OCI-LY7 (cell line): Measurements from ENCODE around the gene MAP7D1. TPM values are rescaled to one million over a fixed set of nuclear protein-coding genes. Genes with fewer than 3 reads are reported as not detected.

Experiments
- BruUV-seq: library from RNA; stranded (reverse); fragments of 400-500 nt; replicated peaks from 2 replicates; lab custom pipeline; 2021; lab: Mats Ljungman, UMichigan
- CTCF ChIA-PET: fragments of 300-600 bp; sonication (Branson Sonifier 250); formaldehyde crosslinking; loops from one replicate; lab custom pipeline; 2022; ENCODE audit warnings: antibody characterized with exemption; ENCODE audit not compliant: unreplicated experiment; lab: Charles Lee
- POLR2A ChIA-PET: fragments of 300-600 bp; sonication (Branson Sonifier 250); formaldehyde crosslinking; loops from one replicate; lab custom pipeline; 2022; ENCODE audit warnings: antibody characterized with exemption; lab: Charles Lee
- DNase-seq: peaks from one replicate; pipeline ENCODE4 v3.0.0-alpha.2; 2015; ENCODE audit warnings: low spot score
- H2AFZ ChIP-seq: fragments of 200-600 bp; sonication (generic), shearing (Covaris generic); 2 replicates; pipeline ENCODE4 v1.6.1; 2014; ENCODE audit warnings: mild to moderate bottlenecking, antibody characterized with exemption, low read length, moderate library complexity
- H3K27ac ChIP-seq: fragments of 200-600 bp; sonication (generic); 2 replicates; pipeline ENCODE4 v1.5.1; 2014; ENCODE audit warnings: mixed run types, low read depth, mild to moderate bottlenecking, moderate library complexity, low read length, inconsistent platforms; ENCODE audit not compliant: poor library complexity, severe bottlenecking
- H3K36me3 ChIP-seq: fragments of 200-600 bp; sonication (generic); 2 replicates; pipeline ENCODE4 v1.6.1; 2014; ENCODE audit warnings: mild to moderate bottlenecking, antibody characterized with exemption, low read length, moderate library complexity, mixed read lengths; ENCODE audit not compliant: insufficient read depth
- H3K4me1 ChIP-seq: fragments of 200-600 bp; sonication (generic); 2 replicates; pipeline ENCODE4 v1.5.1; 2014; ENCODE audit warnings: mild to moderate bottlenecking, low read length; ENCODE audit not compliant: insufficient read depth, poor library complexity, severe bottlenecking
- H3K4me2 ChIP-seq: fragments of 200-600 bp; sonication (generic); 2 replicates; pipeline ENCODE4 v1.6.1; 2014; ENCODE audit warnings: mild to moderate bottlenecking, low read length
- H3K4me3 ChIP-seq: fragments of 200-600 bp; sonication (generic); 2 replicates; pipeline ENCODE4 v1.5.1; 2014; ENCODE audit warnings: mild to moderate bottlenecking, low read depth, low read length; ENCODE audit not compliant: poor library complexity, severe bottlenecking
- H3K79me2 ChIP-seq: fragments of 200-600 bp; sonication (generic); 2 replicates; pipeline ENCODE4 v1.6.1; 2016; ENCODE audit warnings: low read depth, mild to moderate bottlenecking, low read length, moderate library complexity, mixed read lengths; ENCODE audit not compliant: insufficient read depth
- H3K9me2 ChIP-seq: fragments of 200-600 bp; sonication (generic); 2 replicates; pipeline ENCODE4 v1.6.1; 2016; ENCODE audit warnings: mild to moderate bottlenecking, low read length, mixed read lengths; ENCODE audit not compliant: insufficient read depth
- H3K9me3 ChIP-seq: fragments of 200-600 bp; sonication (generic); 2 replicates; pipeline ENCODE4 v1.6.1; 2014; ENCODE audit warnings: mild to moderate bottlenecking, mixed run types, low read length, mixed read lengths
- H4K20me1 ChIP-seq: fragments of 200-600 bp; sonication (generic); 2 replicates; pipeline ENCODE4 v1.6.1; 2014; ENCODE audit warnings: mild to moderate bottlenecking, antibody characterized with exemption, low read length, moderate library complexity, mixed read lengths; ENCODE audit not compliant: insufficient read depth
- EZH2phosphoT487 ChIP-seq: fragments of 200-600 bp; sonication (generic); IDR thresholded peaks from 2 replicates; pipeline ENCODE4 v1.6.1; 2018; ENCODE audit warnings: low read depth, borderline replicate concordance, mild to moderate bottlenecking, mixed run types, antibody characterized with exemption, low read length, moderate library complexity, mixed read lengths
- intact Hi-C: fragments of 100-400 bp; cut with micrococcal nuclease; formaldehyde crosslinking; loops from one replicate; pipeline ENCODE4 v1.10.0; 2022; ENCODE audit not compliant: unreplicated experiment
- total RNA-seq, 2 experiments: library from RNA; depleted of rRNA in 1 of 2; stranded (reverse); fragments of >200 nt in 1 of 2; shearing (Covaris generic) in 1 of 2; gene quantifications; 2 replicates each; pipeline ENCODE4 v1.2.3, GENCODE V29; 2014 to 2022
- TF ChIP-seq, protein P1 (sequence below): fragments of 200-600 bp; sonication (generic); conservative IDR thresholded peaks from 2 replicates; pipeline ENCODE4 v1.5.1; 2014; ENCODE audit warnings: mild to moderate bottlenecking, antibody characterized with exemption, low read length, moderate library complexity, mixed read lengths

Gene MAP7D1
- total RNA-seq, 2 experiments from 2014 or later: 61.2 to 101 TPM

DNA sequence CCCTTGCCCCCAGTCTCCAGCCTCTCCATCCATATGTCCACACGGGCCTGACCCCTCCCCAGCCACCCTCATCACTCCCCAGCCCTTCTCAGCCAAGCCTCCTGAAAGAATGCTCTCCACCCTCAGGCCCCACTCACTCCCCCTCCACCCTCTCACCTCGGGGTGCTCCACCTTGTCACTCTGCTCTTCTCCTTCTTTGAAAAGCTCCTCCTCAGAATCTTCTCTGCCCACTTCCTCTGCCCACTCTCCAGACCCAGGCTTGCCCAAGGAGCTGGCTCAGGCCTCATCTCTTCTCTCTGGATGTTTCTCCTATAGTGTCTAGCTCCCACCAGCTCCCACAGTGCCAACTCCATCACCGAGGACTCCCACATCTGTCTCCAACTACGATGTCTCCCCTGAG lies 44.8 kb upstream of the MAP7D1 start:
- intact Hi-C loops: no loop called here
- ChIA-PET POLR2A (interaction anchor here (1.1 kb wide), 1 partner anchor 9 kb away, joined by 5 read pairs; no protein-coding TSS in a partner anchor), CTCF (interaction anchor here (1.0 kb wide), 1 partner anchor 24 kb away, joined by 4 read pairs; no protein-coding TSS in a partner anchor)

GRCh38 chr1:36112823-36113222 lies 43.1 kb upstream of the MAP7D1 start:
- Histone ChIP-seq H3K9me2 (no peaks in the 10 kb centered on the region), H3K4me2 (no peak overlapping the region), H3K36me3 (no peaks in the 10 kb centered on the region), H3K4me1 (no peaks in the 10 kb centered on the region), H4K20me1 (no peaks in the 10 kb centered on the region), H3K27ac (no peak overlapping the region), H3K9me3 (no peaks in the 10 kb centered on the region), H3K79me2 (no peaks in the 10 kb centered on the region), H2AFZ (no peak overlapping the region), H3K4me3 (no peak overlapping the region)
- TF ChIP-seq, protein P1, sequence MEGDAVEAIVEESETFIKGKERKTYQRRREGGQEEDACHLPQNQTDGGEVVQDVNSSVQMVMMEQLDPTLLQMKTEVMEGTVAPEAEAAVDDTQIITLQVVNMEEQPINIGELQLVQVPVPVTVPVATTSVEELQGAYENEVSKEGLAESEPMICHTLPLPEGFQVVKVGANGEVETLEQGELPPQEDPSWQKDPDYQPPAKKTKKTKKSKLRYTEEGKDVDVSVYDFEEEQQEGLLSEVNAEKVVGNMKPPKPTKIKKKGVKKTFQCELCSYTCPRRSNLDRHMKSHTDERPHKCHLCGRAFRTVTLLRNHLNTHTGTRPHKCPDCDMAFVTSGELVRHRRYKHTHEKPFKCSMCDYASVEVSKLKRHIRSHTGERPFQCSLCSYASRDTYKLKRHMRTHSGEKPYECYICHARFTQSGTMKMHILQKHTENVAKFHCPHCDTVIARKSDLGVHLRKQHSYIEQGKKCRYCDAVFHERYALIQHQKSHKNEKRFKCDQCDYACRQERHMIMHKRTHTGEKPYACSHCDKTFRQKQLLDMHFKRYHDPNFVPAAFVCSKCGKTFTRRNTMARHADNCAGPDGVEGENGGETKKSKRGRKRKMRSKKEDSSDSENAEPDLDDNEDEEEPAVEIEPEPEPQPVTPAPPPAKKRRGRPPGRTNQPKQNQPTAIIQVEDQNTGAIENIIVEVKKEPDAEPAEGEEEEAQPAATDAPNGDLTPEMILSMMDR: no peak
- TF ChIP-seq EZH2phosphoT487: no peak
- ChIA-PET CTCF (no interaction called here), POLR2A (no interaction called here)
- intact Hi-C loops: no loop called here
- BruUV-seq: no TSS peak
- no peak for DNase-seq

More for the DNA sequence above, 44.8 kb upstream of the MAP7D1 start:
- H3K9me2 ChIP-seq: no peaks in the 10 kb centered on the region
- no peak for TF ChIP-seq EZH2phosphoT487
- TF ChIP-seq, protein P1: no peak
- H3K36me3 ChIP-seq: no peaks in the 10 kb centered on the region
- no peak overlapping the region for H3K4me2 ChIP-seq
- H3K79me2 ChIP-seq: no peaks in the 10 kb centered on the region
- no peaks in the 10 kb centered on the region for H3K9me3 ChIP-seq
- no peak overlapping the region for H2AFZ ChIP-seq
- BruUV-seq: no TSS peak
- no peaks in the 10 kb centered on the region for H4K20me1 ChIP-seq
- DNase-seq: no peak
- no peaks in the 10 kb centered on the region for H3K4me1 ChIP-seq
- no peak overlapping the region for H3K4me3 ChIP-seq
- no peak overlapping the region for H3K27ac ChIP-seq

DNA sequence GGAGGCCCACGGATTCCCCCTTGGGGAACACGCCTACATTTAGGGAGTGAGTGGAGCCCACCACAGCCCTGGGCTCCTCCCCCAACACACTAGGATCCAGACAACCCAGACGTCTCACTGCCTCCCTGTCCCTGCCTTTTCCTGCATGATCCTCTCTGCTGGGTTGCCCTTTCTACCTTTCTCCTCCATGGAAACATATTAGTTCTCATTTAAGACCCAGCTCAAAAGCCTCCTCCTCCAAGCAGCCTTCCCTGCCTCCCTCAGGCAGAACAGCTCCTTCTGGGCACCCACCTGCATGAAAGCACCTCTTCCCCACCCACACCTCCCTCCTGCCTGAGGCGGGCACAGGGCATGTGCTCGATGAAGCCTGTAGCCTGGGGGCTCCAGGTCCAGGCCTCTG lies 41.6 kb upstream of the MAP7D1 start:
- no peak overlapping the region for H3K27ac ChIP-seq
- ChIA-PET CTCF (no interaction called here), POLR2A (interaction anchor here (0.7 kb wide), 3 partner anchors 25 to 1123 kb away, joined by 3 to 5 read pairs (median 3); no protein-coding TSS in a partner anchor)
- H3K4me3 ChIP-seq: no peak overlapping the region
- no peak overlapping the region for H3K4me2 ChIP-seq
- no peak overlapping the region for H2AFZ ChIP-seq
- no peaks in the 10 kb centered on the region for H3K4me1 ChIP-seq
- no peaks in the 10 kb centered on the region for H4K20me1 ChIP-seq
- no peak for TF ChIP-seq EZH2phosphoT487
- TF ChIP-seq, protein P1: no peak
- no peaks in the 10 kb centered on the region for H3K9me2 ChIP-seq
- no peaks in the 10 kb centered on the region for H3K79me2 ChIP-seq
- DNase-seq: no peak
- intact Hi-C loops: no loop called here
- BruUV-seq: no TSS peak
- H3K36me3 ChIP-seq: no peaks in the 10 kb centered on the region
- H3K9me3 ChIP-seq: no peaks in the 10 kb centered on the region
